ENCODE results near the gene ZNF565.
"Not testable (repeated sequence)": the region's sequence is repeated elsewhere in the genome, so short reads cannot be mapped to it uniquely, and the experiment has no call there.

The ZNF565 gene

DNA sequence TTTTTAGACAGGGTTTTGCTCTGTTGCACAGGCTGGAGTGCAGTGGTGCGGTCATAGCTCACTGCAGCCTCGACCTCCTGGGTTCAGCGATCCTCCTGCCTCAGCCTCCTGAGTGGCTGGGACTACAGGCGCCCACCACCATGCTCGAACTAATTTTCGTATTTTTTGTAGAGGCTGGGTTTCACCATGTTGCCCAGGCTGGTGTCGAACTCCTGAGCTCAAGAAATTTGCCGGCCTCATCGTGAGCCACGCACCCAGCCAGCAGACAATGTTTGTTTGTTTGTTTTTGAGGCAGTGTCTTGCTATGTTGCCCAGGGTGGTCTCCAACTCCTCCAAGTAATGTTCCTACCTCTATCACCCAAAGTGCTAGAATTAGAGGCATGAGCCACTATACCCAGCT, 61.3 kb downstream of the ZNF565 start:
- no peak for DNase-seq
- intact Hi-C loops (cut with DNase I): no loop called here

DNA sequence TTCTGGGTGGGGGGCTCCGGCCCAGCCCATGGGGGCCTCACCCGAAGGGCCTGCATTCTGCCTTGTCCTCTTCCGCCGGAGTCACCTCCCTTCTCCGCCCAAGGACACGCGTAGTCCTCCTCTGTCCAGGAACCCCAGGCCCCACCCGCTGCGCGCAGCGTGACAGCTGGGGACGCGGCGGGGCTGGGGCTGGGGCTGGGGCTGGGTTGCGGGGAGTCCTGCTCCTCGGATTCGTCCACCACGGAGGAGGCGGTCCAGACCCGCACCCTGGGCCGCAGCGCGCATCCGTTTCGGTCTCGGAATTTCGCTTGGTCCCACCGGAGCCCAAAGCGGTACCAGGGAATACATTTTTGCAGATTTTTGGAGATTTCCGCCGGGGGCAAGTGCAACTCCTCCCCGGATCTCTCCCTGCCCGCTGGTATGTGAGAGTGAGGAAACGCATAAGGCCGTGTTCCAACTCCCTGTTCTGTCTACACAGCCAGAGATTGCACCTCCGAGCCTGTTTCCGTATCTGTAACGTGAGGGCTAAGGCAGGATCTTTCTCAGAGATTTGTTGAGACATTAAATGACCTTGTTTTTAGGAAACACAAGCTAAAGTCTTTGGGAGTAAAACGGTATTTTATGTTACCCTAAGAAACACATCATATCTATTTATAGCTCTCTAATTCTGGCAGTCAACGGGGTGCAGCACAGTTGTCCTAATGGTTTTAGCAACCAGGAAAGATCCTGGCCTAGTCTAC, 61.9 kb downstream of the ZNF565 start, which contains the start of gene COX7A1:
Gene COX7A1 (minus strand): TSS at position 96 of the 740 bp plus-strand sequence. CDS start 40 bp downstream, at position 56.
- intact Hi-C loops (cut with DNase I): no loop called here

GRCh38 chr19:36152019-36152351, 62.5 kb downstream of the ZNF565 start:
- DNase-seq: no peak
- intact Hi-C loops (cut with DNase I): no loop called here

More for the DNA sequence above, 61.9 kb downstream of the ZNF565 start, which contains the start of gene COX7A1:
- DNase-seq: peak in 30 of 42 donors; percentile 13 to 66 (median 32)

DNA sequence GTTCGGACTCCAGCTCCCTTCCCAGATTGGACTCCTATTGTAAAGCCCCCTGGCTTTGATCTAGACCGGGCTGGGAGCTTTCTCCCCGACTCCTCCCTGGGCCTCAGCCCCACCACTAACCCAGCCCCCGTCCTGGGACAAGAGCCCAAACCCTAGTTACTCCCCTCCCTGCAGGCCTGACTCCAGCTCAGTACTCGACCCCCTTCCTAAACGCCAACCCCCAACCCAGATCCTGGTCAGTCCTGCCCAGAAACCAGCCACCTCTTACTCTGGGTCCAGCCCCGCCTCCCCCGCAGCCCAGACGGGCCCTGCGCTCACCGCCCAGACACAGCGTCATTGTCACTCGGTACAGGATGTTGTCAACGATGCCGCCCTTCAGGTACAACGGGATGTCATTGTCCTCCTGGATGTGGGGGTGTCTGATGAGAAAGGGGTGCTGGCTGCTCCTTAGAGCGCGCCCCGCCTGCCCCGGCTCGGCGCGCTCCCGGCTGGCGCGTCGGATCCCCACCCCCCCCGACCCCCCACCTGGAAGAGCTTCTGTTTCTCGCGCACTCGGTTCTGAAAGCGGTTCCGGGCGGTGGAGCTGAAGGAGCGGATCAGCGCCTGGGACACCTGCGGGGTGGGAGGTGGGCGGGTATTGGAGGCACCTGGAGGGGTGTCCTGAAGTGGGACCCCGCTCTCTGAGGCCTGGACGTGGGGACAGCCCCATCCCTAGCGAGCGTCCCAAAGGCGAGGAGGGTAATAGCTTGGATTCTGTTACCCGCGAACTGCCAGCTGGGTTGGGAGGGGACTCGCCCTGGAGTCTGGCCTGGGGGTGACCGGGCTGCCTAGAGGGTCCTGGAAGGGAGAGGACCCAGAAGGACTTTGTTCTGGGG, 63.1 kb downstream of the ZNF565 start:
- intact Hi-C loops (cut with DNase I): no loop called here
- DNase-seq: peak in 2 of 42 donors; percentile 20 to 29

DNA sequence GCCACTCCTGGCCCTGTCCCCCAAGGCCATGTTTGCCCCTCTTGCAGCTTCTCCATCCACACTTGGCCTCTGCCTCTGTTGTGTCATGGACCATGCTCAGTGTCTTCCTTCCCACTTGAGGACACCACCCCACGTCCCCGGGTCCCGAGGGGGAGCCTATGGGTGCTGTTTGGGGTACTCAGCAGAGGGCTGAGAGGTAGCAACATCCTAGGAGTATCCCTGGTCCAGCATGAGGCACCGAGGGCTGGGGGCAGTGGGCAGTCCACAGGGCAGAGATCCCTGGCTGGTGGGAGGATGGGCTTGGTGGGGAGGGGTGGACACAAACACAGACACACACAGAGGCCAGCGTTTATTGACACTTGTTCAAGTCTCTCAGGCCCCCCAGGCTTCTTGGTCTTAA, 63.9 kb downstream of the ZNF565 start:
- DNase-seq: no peak
- intact Hi-C loops (cut with DNase I): no loop called here

DNA sequence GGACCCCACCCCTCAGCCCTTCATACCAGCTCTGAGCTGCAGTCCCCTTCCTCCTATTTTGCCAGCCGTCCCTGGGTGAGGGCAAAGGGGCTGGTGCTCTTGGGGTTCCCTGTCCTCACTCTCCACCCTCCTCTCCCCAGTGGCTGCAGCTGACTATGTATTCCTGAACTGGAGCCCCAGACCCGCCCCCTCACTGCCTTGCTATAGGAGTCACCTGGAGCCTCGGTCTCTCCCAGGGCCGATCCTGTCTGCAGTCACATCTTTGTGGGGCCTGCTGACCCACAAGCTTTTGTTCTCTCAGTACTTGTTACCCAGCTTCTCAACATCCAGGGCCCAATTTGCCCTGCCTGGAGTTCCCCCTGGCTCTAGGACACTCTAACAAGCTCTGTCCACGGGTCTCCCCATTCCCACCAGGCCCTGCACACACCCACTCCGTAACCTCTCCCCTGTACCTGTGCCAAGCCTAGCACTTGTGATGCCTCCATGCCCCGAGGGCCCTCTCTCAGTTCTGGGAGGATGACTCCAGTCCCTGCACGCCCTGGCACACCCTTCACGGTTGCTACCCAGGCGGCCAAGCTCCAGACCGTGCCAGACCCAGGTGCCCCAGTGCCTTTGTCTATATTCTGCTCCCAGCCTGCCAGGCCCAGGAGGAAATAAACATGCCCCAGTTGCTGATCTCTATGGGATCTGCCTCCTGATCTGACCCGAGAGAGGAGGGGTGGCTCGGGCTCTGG, 64.6 kb downstream of the ZNF565 start:
- intact Hi-C loops (cut with DNase I): no loop called here
- no peak for DNase-seq

- DNase-seq: no peak
- intact Hi-C loops (cut with DNase I): no loop called here
Measured at GRCh38 chr19:36144624-36145023, 69.8 kb downstream of the ZNF565 start.

DNA sequence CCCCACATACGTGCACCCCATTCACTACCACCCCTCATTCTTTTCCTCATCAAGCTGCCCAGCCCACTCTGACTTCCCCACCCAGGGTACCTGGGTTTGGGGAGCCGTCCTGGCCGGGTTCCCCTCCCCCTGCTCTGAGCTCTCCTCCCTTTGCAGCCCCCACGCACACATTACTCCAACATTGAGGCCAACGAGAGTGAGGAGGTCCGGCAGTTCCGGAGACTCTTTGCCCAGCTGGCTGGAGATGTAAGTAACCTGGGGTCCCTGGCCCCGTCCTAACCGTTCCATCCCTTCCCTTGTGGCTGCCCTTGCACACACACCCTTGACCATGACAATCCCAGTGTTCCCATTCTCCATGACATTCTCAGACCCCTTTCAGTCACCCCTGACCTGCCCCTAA, 72.0 kb downstream of the ZNF565 start:
- DNase-seq: no peak
- intact Hi-C loops (cut with DNase I): no loop called here

DNA sequence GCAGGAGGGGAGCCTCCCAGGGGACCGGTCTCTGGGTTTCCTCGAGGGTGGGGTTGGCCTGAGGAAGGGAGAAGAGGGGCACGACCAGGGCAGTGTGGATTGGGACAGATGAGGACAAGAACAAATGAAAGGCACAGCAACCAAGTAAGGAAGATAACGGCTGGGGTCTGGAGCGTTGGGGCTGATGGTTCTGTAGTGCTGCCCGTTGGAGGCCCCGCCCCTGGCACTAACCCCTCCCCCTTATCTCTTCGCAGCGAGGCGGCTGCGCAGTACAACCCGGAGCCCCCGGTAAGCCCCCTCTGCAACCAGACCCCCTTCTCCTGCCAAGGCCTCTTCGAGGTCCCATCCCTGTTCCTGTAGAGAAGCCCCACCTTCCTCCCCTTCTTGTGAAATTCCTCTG, 72.4 kb downstream of the ZNF565 start:
- intact Hi-C loops (cut with DNase I): no loop called here
- no peak for DNase-seq

GRCh38 chr19:36141039-36141927, 73.2 kb downstream of the ZNF565 start:
- intact Hi-C loops (cut with DNase I): no loop called here
- DNase-seq: peak; percentile 70 to 92 (median 83)

DNA sequence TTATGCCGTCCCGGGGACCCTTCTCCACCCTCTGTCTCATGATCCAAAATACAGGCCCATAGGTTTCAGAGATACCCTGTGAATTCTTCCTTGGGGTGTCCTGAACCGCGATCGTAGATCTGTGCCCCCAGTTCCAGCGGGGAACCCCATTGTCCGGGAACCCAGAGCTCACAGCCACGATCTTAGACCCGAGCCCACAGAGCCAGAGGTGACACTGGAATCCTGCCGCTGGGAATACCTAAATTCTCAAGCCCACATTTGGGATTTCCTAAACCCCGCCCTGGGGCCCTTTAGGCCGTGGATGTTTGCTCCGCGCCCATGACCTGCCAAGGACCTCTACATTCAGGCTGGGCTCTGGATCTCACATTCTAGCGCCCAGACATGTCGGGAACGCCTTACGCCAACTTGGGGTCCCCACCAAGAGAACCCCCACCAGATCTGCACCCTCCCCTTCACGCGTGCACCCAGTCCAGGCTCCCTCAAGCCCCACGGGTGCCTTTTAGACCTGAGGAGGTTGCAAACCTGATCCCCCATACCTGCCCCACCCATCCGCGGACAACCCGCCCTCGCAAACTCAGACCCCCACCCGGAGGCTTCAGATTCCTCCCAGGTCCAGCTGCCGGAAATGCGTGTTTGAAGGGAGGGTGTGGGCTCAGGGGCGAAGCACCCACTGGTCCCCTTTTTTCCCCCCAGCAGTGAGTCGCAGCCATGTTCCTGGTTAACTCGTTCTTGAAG, 74.0 kb downstream of the ZNF565 start:
- intact Hi-C loops (cut with DNase I): loop anchor here (1.0 kb wide), 1 partner anchor 25 kb away; the partner anchor contains the start of gene TBCB
- DNase-seq: peak in 35 of 42 donors; percentile 10 to 64 (median 38)

DNA sequence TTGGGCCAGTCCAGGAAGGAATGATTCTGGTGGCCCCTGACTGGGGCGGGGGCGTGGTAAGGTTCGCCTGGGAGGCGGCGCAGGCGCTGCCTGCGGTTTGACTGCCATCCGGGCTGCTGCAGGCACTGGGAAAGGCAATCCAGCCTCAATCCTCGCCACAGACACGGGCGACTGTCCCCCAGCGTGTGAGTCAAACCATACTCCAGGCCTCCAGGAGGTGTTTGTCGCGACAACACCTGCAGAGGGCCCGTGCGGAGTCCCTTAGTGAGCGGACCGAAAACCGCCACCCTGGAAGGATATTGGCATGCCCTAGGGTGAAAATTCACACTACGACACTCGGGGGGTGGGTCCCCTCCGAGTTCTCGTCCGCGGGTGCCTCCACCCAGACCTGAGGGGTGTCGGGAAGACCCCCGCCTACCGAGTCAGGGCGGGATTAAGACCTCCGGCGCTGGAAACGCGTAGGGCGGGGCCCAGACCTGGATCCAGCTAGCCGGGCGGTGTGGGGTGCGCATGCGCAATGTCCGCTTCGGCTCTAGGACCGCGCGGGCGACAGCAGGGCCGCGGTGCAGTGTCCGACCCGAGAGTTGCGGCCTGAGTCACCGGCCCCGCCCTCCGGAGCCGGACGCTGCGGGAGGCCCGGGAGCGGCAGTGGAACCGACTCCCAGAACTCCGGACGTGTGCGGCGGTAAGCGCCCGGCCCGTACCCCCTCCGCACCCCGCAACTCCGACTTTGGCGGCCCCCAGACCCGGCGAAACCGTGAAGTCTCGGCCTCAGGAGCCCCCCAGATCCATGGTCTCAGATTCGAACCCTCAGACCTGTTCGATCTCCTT, 74.8 kb downstream of the ZNF565 start, which contains the start of gene CAPNS1:
Gene CAPNS1 (plus strand): TSS at position 594 of the 831 bp plus-strand sequence. CDS start 946 bp downstream, outside the sequence.
- peak; percentile 94 to 99 (median 98) for DNase-seq
- intact Hi-C loops (cut with DNase I): loop anchor here (1.0 kb wide), 1 partner anchor 24 kb away; the partner anchor contains the start of gene TBCB

DNA sequence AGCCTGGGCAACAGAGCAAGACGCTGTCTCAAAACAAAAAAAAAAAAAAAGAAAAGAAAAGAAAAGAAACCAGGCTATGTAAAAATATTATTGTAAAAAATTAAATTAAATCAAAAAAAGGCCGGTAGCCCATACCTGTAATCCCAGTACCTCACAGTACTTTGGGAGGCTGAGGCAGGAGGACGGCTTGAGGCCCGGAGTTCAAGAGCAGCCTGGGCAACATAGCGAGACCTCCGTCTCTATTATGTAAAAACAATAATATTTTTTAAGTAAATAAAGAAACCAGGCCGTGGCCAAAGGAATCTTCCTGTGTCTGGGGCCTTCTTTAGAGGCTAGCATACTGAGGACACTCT, 75.4 kb downstream of the ZNF565 start:
- intact Hi-C loops (cut with DNase I): no loop called here

GRCh38 chr19:36136964-36137686, 77.3 kb downstream of the ZNF565 start:
- DNase-seq: peak in 19 of 42 donors; percentile 18 to 75 (median 44)
- intact Hi-C loops (cut with DNase I): no loop called here

More for the DNA sequence above, 75.4 kb downstream of the ZNF565 start:
- DNase-seq: no peak

DNA sequence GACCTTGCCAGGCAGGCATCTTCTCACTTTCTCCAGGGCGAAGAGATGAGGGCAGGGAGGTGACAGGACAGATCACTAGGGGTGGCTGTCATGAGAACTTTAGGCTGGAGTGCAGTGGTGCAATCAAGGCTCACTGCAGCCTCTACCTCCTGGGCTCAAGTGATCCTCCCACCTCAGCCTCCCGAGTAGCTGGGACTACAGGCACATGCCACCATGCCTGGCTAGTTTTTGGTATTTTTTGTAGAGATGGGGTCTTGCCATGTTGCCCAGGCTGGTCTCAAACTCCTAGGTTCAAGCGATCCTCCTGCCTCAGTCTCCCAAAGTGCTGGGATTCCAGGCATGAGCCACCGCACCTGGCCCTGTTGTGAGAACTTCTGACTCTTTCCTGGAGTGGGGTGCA, 79.6 kb downstream of the ZNF565 start:
- DNase-seq: not testable (repeated sequence)
- intact Hi-C loops (cut with DNase I): loop anchor here (5.0 kb wide), 1 partner anchor 47 kb away; no protein-coding TSS in a partner anchor
